Progenitor cell of endocrine pancreas (in vitro differentiated cells): ENCODE results near the gene C20orf141. TPM values are rescaled to one million over a fixed set of nuclear protein-coding genes. Genes with fewer than 3 reads are reported as not detected.

ENCODE experiments used
- DNase-seq: peaks from one replicate; pipeline ENCODE4 v3.0.0; 2021; ENCODE audit warnings: low spot score; ENCODE audit not compliant: unreplicated experiment
- H3K27ac Mint-ChIP-seq: 2 replicates; pipeline ENCODE4 v1.8.0; 2021; ENCODE audit warnings: mild to moderate bottlenecking, moderate library complexity, mixed read lengths
- H3K27me3 Mint-ChIP-seq: 2 replicates; pipeline ENCODE4 v1.8.0; 2021; ENCODE audit warnings: mixed read lengths
- H3K36me3 Mint-ChIP-seq: 2 replicates; pipeline ENCODE4 v1.8.0; 2022; ENCODE audit warnings: mixed read lengths; ENCODE audit not compliant: insufficient read depth
- H3K4me1 Mint-ChIP-seq: 2 replicates; pipeline ENCODE4 v1.8.0; 2021; ENCODE audit warnings: low read depth, mixed read lengths
- H3K4me3 Mint-ChIP-seq: 2 replicates; pipeline ENCODE4 v1.8.0; 2021; ENCODE audit warnings: low read depth, mild to moderate bottlenecking, moderate library complexity, mixed read lengths
- H3K9me3 Mint-ChIP-seq: 2 replicates; pipeline ENCODE4 v1.8.0; 2021; ENCODE audit warnings: low read depth, mixed read lengths
- total RNA-seq: library from RNA; stranded (reverse); gene quantifications from 2 replicates; pipeline ENCODE4 v1.2.1, GENCODE V29; 2021
- TF ChIP-seq, protein P1 (sequence below): fragments of 200-600 bp; sonication (generic); IDR thresholded peaks from one replicate; pipeline ENCODE4 v1.5.0; 2021; ENCODE audit warnings: antibody characterized with exemption, mild to moderate bottlenecking; ENCODE audit not compliant: unreplicated experiment

C20orf141 gene
- total RNA-seq, 1 donor from 2014 or later: not detected

DNA sequence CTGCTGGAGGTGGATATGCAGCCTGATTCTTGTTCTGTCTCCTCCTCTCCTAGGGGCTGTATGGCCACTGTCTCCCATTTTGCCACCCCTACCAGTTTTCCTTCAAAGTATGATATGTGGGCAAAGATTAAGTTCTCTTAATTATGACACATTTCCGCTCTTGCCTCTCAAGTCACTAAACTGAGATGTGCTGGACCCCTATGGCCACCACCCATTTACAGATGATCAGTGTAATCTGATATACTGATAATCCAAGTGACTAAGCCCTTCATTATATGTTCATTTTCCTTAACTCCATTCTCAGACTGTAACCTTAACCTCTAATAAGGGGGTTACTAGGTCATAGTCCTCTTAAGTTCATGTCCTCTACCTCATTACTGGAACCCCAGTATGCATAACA is 711 bp upstream of the C20orf141 start:
- peaks cover 9% of the 10 kb centered on the region for H3K9me3 Mint-ChIP-seq
- peaks cover 37% of the 10 kb centered on the region for H3K27me3 Mint-ChIP-seq
- H3K4me3 Mint-ChIP-seq: no peak overlapping the region
- H3K36me3 Mint-ChIP-seq: no peaks in the 10 kb centered on the region
- H3K4me1 Mint-ChIP-seq: no peaks in the 10 kb centered on the region
- TF ChIP-seq, protein P1, sequence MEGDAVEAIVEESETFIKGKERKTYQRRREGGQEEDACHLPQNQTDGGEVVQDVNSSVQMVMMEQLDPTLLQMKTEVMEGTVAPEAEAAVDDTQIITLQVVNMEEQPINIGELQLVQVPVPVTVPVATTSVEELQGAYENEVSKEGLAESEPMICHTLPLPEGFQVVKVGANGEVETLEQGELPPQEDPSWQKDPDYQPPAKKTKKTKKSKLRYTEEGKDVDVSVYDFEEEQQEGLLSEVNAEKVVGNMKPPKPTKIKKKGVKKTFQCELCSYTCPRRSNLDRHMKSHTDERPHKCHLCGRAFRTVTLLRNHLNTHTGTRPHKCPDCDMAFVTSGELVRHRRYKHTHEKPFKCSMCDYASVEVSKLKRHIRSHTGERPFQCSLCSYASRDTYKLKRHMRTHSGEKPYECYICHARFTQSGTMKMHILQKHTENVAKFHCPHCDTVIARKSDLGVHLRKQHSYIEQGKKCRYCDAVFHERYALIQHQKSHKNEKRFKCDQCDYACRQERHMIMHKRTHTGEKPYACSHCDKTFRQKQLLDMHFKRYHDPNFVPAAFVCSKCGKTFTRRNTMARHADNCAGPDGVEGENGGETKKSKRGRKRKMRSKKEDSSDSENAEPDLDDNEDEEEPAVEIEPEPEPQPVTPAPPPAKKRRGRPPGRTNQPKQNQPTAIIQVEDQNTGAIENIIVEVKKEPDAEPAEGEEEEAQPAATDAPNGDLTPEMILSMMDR: no peak
- H3K27ac Mint-ChIP-seq: no peak overlapping the region
- DNase-seq: no peak

DNA sequence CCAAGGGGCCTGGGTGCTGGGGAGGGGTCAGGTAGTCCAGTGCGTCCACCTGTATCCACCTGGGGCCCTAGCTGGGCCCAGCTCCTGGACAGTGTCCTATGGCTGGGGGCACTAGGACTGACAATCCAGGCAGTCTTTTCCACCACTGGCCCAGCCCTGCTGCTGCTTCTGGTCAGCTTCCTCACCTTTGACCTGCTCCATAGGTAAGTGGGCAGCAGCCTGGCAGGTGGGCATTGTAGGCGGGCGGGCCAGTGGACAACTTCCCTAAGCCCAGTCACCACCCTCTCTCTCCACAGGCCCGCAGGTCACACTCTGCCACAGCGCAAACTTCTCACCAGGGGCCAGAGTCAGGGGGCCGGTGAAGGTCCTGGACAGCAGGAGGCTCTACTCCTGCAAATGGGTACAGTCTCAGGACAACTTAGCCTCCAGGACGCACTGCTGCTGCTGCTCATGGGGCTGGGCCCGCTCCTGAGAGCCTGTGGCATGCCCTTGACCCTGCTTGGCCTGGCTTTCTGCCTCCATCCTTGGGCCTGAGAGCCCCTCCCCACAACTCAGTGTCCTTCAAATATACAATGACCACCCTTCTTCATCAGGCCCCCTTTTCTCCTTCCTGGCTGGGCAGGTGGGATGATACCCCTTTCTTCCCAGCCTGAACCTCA is 584 bp downstream of the C20orf141 start:
- no peaks in the 10 kb centered on the region for H3K36me3 Mint-ChIP-seq
- peaks cover 43% of the 10 kb centered on the region for H3K27me3 Mint-ChIP-seq
- DNase-seq: no peak
- peaks cover 9% of the 10 kb centered on the region for H3K9me3 Mint-ChIP-seq
- TF ChIP-seq, protein P1: no peak
- H3K4me1 Mint-ChIP-seq: peaks cover 6% of the 10 kb centered on the region
- H3K4me3 Mint-ChIP-seq: no peak overlapping the region
- no peak overlapping the region for H3K27ac Mint-ChIP-seq

DNA sequence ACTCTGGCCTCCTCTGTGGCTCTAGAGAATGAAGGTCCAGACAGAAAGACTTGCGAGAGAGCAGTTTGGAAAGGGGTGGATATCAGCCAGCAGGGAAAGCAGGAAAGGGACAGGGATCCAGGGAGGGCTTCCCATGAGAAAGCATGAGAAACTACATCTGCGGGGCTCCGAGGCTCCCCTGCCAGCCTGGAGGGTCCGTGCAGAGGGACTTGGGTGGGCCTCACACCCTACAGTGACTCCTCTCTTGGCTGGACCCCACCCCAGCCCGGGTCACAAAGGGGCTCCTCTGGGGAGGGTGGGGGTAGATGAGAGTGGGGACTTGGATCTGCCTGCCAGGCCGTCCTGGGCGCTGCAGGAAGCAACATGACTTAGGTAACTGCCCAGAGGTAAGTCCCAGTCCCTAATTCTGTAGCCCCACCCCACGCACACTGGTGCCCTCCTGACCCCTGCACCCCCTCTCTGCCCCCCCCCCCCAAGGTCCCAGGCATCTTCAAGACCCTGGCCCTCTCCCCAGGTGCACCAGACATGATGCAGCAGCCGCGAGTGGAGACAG is 1.3 kb downstream of the C20orf141 start, which contains the start of gene TMEM239:
TSS of gene TMEM239 (plus strand) at position 335 of the 553 bp plus-strand sequence. CDS start at position 526, 191 bp downstream.
- Mint-ChIP-seq H3K27me3 (peaks cover 44% of the 10 kb centered on the region), H3K36me3 (no peaks in the 10 kb centered on the region), H3K4me3 (no peak within 1 kb of the TSS), H3K4me1 (peaks cover 6% of the 10 kb centered on the region), H3K9me3 (peaks cover 9% of the 10 kb centered on the region), H3K27ac (no peak within 1 kb of the TSS)
- TF ChIP-seq, protein P1: no peak
- no peak for DNase-seq

DNA sequence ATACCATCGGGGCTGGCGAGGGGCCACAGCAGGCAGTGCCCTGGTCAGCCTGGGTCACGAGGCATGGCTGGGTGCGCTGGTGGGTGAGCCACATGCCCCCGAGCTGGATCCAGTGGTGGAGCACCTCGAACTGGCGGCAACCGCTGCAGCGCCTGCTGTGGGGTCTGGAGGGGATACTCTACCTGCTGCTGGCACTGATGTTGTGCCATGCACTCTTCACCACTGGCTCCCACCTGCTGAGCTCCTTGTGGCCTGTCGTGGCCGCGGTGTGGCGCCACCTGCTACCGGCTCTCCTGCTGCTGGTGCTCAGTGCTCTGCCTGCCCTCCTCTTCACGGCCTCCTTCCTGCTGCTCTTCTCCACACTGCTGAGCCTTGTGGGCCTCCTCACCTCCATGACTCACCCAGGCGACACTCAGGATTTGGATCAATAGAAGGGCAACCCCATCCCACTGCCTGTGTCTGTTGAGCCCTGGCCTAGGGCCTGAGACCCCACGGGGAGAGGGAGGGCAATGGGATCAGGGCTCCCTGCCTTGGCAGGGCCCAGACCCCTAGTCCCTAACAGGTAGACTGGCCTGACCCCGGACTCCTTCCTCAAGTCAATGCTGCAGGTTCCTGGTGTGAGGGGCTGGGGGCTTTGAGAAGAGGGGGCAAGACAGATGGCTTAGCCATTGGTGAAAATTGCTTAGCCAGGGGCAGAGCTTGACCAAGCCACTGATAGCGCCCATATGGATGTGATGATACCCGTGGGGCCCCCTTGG is 2.0 kb downstream of the C20orf141 start:
- H3K27me3 Mint-ChIP-seq: peaks cover 46% of the 10 kb centered on the region
- H3K4me1 Mint-ChIP-seq: peaks cover 8% of the 10 kb centered on the region
- no peak overlapping the region for H3K27ac Mint-ChIP-seq
- no peak for DNase-seq
- peaks cover 9% of the 10 kb centered on the region for H3K9me3 Mint-ChIP-seq
- TF ChIP-seq, protein P1: no peak
- no peak overlapping the region for H3K4me3 Mint-ChIP-seq
- H3K36me3 Mint-ChIP-seq: no peaks in the 10 kb centered on the region

DNA sequence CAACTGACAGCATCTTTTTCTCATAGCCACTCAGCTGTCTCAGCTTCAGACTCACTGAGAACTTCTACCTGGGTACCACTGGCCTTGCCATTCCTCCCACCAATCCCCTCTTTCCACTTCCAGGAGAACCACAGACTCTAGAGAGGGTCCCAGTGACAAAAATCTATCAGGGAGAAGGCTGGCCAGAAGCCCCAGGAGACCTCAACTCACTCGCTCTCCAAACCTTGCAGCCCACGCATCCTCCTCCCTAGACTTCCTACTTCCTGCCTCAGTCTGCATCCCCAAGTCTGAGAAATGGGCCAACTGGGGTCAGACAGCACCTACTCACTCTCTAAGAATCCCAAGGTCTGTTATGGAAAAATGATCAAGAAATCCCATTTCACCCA is 2.5 kb downstream of the C20orf141 start:
- H3K4me3 Mint-ChIP-seq: no peak overlapping the region
- TF ChIP-seq, protein P1: no peak
- H3K9me3 Mint-ChIP-seq: peaks cover 3% of the 10 kb centered on the region
- no peak overlapping the region for H3K27ac Mint-ChIP-seq
- peaks cover 50% of the 10 kb centered on the region for H3K27me3 Mint-ChIP-seq
- DNase-seq: no peak
- peaks cover 9% of the 10 kb centered on the region for H3K4me1 Mint-ChIP-seq
- no peaks in the 10 kb centered on the region for H3K36me3 Mint-ChIP-seq
